CD1c-positive myeloid dendritic cell (primary cell): ENCODE results near the gene GSDME.

Experiments used
- DNase-seq: peaks from one replicate; pipeline ENCODE4 v3.0.0-alpha.2; 2016; ENCODE audit errors: extremely low spot score

GSDME gene

GRCh38 chr7:24722386-24723177, 34.7 kb downstream of the GSDME start:
- no peak for DNase-seq

DNA sequence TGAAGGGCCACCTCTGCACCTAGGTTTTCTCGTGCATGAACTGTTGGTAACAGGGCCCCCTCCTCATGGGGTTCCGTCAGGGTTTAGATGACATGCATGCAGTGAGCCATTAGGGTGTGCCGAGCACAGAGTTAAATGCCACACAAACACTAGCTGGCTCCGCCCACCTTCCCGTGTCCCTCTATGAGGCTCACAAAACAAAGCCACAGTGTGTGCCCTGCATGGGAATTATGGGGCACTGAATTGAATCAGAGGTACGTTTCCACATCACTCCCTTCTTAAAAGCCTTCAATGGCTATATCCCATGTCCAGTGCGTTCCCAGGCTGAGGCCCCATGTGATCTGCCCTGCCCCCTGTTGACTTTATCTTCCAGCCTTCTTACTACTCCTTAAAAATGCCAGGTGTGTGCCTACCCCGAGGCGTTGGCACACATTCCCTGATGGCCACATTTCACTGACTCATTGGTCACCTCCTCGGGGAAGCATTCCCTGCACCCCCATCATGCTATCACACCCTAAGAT, 35.7 kb downstream of the GSDME start:
- no peak for DNase-seq

GRCh38 chr7:24720283-24720682, 37.0 kb downstream of the GSDME start:
- no peak for DNase-seq

DNA sequence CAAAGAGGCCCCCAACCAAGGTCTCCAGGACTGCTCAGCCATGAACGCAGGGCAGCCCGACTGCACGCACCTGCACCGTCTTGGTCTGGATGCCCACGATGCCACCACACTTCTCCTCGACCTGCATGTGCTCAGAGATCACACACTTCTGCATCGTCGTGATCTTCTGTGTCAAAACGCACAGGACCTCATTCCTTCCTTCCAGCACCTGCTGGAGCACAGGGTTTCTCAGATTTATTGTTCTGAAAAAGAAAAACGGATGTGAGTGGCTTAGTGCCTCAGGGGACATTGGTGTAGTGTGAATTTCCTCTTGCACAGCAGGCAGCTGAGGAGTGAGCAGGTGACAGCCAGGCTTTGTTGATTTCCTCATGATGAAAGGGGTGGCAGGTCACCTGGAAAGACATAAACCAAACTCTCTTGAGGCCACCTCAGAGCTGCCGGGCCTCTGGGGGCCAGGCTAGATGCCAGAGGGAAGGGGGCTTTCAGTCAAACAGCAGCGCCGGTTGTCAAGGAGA, 38.2 kb downstream of the GSDME start:
- no peak for DNase-seq

- DNase-seq = no peak
Measured at GRCh38 chr7:24718431-24718831, 38.8 kb downstream of the GSDME start.

DNA sequence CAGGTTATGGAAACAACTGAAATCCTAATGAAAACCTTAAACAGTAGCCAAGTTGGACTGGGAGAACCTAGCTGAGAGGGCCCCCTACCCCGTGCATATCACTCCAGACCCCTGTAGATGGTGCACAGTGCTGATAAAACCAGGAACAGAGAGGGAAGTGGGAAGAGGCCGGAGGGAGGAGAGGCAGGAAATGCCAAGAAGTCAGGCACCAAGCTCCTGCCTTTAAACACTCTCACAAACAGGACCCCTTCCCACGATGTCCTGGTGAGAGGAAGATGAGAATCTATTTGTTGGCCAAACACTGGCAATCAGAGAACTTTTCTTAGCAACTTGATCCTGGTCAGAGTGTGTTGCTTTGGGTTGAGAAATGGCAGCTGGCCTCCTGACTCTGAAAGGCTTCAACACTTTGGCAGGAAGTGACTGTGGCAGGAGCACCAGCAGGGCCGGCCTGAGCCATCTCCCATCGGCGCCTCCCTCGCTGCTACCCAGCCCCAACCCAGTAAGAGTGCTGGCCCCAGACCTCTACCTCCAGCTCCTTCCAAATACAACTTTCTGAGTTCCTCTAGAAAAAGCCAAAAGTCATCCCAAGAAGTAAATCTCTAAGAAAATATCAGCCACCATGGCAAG, 39.5 kb downstream of the GSDME start:
- DNase-seq = no peak

GRCh38 chr7:24717247-24717622, 40.0 kb downstream of the GSDME start:
- DNase-seq = no peak

DNA sequence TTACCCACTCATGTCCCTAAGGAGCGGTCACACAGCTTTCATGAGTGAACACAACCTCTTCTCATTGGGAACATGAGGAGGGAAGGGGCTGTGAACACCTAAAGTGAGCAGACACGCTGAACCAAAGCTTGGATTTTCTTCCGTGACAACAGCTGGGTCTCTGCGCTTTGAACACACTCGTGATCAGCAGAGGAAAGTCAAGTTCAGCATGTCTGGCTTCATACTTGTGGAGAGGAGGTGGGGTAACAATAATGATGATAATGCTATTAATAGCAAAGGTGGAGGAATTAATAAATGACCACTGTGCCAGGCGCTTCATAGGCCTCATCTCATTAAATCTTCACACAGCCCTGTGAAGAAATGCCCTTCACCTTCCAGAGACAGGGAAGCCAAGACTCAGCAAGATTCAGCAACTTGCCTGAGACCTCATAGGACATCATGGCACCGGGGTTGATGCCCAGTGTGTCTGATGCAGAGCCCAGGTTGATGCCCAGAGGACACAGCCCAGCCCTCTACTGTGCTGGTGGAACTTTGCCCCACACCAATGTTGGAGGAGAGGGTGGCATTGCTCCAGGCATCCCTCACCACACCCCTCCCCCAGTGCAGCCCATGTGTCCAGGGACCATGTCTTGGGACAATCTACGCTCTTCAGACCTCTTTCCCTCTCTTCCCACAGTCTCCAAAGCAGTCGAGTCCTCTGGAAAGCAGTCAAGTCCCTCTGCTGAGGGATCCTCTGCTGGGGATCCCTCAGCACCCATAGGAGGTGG, 40.6 kb downstream of the GSDME start:
- no peak for DNase-seq

DNA sequence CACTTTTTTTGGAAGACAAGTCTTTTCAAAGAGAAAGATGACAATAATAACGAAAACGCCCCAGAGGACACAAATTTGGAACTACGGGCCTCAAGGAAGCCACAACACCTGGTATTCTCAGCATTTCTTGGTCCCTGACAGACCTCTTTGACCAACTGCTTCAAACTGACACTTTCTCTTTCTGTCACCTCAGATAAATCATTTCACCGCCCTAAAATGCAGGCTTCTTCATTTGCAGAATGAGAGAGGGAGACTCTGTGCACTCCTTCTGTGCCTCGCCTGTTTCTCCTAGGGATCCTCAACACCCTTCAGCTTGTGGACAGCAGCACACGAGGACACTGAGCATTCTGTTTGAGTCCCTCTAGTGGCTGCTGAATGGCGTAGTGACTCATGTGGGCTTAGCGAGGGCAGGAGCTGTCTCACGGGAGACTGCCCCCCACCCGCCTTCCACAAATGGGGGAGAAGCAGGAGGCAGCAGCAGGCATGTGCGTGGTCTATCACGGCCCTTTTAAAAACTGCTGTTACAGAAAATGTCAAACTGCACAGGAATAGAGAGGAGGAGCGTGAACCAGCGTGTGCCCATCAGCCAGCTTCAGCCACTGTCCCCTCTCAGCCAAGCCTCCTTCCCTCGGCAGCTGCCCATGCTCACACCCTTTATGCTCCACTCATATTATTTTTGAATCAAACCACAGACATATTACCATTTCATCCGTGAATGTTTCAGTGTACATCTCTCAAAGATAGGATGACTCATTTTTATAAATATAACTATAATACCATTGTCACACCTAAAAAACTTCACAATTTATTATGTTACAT, 41.4 kb downstream of the GSDME start:
- no peak for DNase-seq

DNA sequence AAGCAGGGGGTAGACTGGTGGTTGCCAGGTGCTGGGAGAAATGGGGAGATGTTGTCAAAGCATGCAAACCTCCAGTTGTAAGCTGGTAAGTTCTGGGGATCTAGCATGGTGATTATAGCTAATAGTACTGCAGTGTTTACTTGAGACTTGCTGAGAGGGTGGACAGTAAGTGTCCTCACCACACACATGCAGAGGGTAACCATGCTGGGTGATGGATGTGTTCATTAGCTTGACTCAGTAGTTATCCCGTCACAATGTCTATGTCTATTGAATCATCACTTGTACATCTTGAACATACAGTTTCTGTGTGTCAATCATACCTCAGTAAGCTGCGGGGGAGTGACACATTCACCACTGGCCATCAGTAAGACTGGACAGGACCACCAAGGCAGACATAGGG, 42.1 kb downstream of the GSDME start:
- no peak for DNase-seq

DNA sequence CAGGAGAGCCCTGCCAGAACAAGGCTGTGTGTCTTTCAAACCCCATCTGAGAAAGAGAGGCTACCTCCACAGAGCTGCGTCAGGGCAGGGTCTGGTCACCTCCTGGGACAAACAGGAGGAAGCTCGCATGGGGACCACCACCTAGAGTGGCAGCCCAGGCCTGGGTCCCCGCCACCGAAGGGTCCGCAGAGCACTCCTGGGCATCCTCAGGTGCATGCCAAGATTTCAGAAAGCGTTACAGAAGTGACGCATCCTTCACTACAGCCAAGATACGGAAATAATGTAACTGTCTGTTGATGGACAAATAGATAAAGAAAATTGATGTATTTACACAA, 42.6 kb downstream of the GSDME start:
- DNase-seq = no peak

DNA sequence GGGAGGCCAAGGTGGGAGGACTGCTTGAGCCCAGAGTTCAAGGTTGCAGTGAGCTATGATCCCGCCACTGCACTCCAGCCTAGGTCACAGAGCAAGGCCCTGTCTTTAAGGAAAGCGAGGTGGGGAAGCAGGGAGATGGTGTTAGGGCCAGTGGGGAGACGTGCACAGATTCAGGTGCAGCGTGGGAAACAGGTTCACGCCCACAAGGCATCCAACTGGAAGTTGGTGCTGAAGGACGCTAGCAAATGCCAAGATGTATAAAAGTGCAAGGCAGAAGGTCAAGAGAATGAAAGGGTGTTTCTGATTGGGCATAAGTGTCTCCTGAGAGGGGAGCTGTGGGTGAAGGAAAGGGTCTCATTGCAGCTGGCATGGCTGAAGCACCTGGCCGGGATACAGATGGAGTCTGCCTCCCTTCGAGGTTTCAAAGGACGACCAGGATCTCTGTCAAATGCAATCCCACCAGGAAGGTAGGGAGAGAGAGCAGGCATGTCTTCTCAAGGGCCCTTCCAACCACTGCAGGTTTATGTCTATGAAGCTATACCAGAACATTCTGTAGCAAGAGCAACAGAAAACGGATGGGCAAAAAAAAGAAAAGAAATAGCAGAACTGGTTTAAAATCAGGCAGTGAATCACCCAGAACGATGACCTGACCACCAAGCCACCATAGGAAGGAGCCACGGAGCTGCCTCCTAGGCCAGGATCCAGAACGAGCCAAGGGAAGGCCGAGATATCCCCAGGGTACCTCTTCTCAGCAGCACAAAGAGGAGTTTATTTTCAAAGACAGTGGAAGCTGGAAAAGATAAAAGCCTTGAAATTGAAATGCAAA, 43.2 kb downstream of the GSDME start:
- no peak for DNase-seq

DNA sequence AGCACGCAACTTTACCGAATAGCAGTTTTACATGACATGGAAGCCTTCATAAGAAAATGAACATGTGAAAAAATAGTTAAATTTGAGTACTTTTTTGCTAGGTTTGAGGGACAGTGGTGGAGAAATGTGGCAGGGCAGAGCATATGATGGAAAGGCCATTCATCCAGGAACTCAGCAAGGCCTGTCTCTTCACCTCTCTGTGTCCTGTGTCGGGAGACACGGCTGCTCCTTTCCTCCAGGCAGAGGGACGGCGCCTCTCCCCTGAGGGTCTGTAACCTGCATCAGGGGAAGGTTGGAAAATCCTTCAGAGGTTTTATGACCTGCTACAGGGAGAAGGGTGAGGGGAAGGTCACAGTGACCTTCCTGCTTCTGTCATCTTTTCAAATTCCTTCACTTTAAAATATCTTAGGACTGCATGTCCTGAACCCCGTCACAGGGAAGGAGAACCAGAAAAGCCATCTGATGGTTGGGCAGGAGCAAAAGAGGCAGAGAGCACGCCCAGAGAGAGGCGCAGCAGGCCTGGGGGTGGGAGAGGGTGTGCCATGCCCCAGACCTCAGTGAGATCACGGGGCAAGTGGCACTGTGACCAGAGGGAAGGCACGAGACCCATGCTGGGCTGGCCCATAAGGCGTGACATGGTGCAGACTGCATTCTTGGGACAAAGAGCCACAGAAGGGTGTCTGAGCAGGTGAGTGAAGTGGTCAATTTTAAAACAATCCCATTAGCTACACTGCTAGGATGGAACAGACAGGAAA, 44.0 kb downstream of the GSDME start:
- DNase-seq = no peak

DNA sequence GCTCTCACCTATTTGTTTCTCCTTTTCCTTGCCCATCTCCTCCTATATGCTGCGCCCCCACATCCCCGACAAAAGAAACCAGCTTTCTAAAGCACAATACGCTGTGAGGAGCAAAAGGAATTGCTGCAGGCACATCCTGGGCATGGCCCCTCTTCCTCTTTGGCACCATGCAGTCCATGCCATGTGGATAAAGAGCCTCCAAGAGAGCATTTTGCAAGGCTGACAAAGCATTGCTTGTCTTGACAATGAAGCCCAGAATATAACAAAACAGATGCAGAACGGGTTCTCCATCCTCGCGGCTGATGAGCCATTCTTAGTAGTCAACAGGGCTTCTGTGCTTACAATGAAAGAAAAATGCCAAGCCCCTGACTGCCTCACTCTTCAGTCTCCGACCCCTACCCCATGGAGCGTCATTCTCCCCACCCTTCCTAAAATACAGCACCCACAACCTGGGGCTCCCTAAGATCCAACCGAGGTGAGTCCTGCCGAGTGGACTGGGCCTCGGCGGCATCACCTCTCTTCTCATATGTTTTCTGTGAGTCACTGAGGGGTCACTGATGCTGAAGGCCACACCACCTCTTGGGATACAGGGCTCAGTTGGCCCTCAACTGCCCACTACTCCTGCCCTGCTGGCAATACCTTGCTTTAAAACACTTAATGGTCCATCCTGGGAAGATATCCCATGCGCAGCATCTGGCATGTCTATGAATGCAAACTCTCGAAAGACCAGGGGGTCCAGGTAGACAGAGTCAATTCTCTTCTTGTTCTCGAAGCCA, 47.5 kb downstream of the GSDME start:
- DNase-seq = no peak

DNA sequence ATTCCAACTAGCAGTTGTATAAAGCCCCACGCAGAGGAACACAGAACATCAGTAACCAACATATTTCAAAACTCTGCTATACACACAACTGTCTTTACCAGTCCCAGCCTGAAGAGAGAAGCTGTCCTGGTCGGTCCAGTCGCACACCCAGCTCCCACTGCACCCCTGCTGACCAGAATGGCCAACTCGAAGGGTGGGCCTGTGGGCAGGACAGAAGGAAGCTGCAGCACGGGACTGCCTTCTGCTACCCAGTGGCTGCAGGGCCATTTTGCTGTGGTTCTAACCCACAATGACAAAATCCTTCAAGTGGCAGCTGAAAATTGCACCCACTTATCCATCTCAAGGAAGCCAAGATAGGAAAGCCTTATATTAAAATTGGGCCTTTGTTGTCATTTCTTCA, 48.2 kb downstream of the GSDME start:
- no peak for DNase-seq

DNA sequence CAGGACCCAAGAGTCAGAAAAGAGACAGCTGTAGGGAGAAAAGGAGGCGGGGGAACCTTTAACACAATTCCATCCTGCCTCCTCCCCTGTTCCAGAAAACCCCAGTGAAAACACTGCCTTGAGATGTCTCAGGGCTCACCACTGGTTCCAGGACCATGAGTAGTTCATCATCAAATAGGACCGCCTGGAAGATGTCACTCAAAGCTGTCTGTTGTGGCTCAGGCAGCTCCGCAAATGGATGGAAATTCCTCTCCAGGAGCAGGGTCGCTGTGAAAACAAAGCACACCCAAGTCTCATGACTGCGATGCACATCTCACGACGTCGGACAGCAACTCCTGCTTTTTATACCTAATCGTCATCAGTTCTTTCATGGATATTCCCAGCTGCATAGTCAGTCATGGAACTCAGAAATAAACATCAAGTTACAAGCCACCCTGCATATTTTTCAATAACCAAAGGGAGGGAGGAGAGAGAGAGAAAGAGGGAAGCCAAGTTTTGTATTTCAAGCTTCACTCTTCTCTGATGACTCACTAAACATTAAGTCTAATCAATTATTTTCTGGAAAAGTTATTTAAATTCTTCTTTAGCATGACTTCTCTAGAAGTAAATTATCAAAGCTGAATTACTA, 49.2 kb downstream of the GSDME start:
- no peak for DNase-seq

DNA sequence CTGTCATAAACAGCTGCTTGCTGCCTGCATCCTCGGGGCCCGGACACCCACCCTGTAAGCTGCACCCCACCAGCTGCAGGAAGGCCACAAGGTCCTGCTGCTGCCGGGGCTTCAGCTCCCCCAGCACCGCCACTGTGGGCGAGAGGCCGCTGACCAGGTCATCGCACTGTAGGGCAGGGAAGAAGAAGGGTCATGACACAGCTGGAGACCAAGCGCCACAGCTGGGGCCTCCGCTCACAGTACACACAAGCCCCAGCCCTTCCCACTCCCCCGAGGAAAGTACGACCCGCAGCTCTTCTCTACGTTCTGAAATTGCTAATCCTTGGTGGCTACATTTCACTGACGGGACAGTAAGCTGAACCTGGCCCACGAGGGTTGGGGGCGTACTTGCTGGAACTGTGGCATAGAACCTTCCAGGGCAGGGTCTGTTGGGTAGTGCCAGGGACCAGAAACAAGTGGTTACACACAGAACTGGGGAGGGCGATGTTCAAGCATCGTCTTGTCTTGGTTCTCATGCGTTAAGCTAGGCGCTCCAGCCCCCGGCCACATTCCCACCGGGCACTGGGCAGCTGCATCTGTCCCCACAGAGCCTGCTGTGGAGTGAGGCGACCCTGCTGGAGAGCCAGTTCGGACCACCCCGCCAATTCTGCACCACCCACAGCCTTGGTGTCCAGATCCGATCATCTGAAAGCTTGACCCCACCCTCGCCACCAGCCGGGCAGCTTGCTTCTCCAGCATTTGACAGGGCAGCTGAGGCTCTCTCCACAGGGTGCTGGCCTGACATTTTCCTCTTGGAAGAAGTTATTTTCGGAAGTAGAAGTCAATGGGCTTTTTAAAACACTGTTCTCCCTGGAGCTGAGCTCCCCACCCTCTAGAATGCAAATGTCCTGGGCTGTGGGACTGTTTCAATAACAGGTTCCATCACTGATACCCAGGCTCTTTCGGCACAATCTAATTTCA, 50.8 kb downstream of the GSDME start:
- no peak for DNase-seq
